Activated CD4-positive, alpha-beta T cell treated with anti-CD3 and anti-CD28 coated beads, Interleukin-2, Interleukin-6, amounts not matched to agents 100 ng/mL and 50 ng/mL, durations not matched to agents 16 hours and 8 hours (primary cell): ENCODE data around the gene HLA-DPB1.
"Not testable (repeated sequence)": the region's sequence is repeated elsewhere in the genome, so short reads cannot be mapped to it uniquely, and the experiment has no call there.

Experiments used
- DNase-seq: peaks from one replicate; pipeline ENCODE4 v3.0.0-alpha.2; 2020

HLA-DPB1 gene

GRCh38 chr6:33072508-33073100 is 3.2 kb upstream of the HLA-DPB1 start:
- no peak for DNase-seq

GRCh38 chr6:33073431-33073871 is 2.3 kb upstream of the HLA-DPB1 start, which contains the start of gene HLA-DPA1:
Gene HLA-DPA1, minus strand, starts transcription at chr6:33073649.
- peak; percentile 88 for DNase-seq

- DNase-seq: no peak
Measured at GRCh38 chr6:33075208-33075567, 602 bp upstream of the HLA-DPB1 start.

- no peak for DNase-seq
Measured at GRCh38 chr6:33076406-33076934, 680 bp downstream of the HLA-DPB1 start.

GRCh38 chr6:33077908-33078307 is 2.1 kb downstream of the HLA-DPB1 start:
- DNase-seq: no peak

- DNase-seq: no peak
Measured at GRCh38 chr6:33078442-33078841, 2.7 kb downstream of the HLA-DPB1 start.

- DNase-seq: no peak
Measured at GRCh38 chr6:33078919-33079521, 3.2 kb downstream of the HLA-DPB1 start.

GRCh38 chr6:33079580-33079979 is 3.8 kb downstream of the HLA-DPB1 start:
- DNase-seq: no peak

GRCh38 chr6:33080127-33081089 is 4.6 kb downstream of the HLA-DPB1 start:
- DNase-seq: no peak

- no peak for DNase-seq
Measured at GRCh38 chr6:33081098-33081824, 5.5 kb downstream of the HLA-DPB1 start.

GRCh38 chr6:33082702-33083101 is 6.9 kb downstream of the HLA-DPB1 start:
- peak; percentile 27 for DNase-seq

GRCh38 chr6:33085627-33086026 is 9.8 kb downstream of the HLA-DPB1 start:
- DNase-seq: no peak

- no peak for DNase-seq
Measured at GRCh38 chr6:33088258-33088930, 12.6 kb downstream of the HLA-DPB1 start.

GRCh38 chr6:33088931-33089620 is 13.3 kb downstream of the HLA-DPB1 start:
- no peak for DNase-seq

- DNase-seq: peak; percentile 64
Measured at GRCh38 chr6:33091957-33092356, 16.2 kb downstream of the HLA-DPB1 start.

GRCh38 chr6:33092385-33092784 is 16.6 kb downstream of the HLA-DPB1 start:
- DNase-seq: no peak

GRCh38 chr6:33093855-33094254 is 18.1 kb downstream of the HLA-DPB1 start:
- no peak for DNase-seq

GRCh38 chr6:33095681-33096080 is 19.9 kb downstream of the HLA-DPB1 start:
- DNase-seq: no peak

GRCh38 chr6:33101121-33101737 is 25.4 kb downstream of the HLA-DPB1 start:
- not testable (repeated sequence) for DNase-seq

GRCh38 chr6:33103776-33104175 is 28.0 kb downstream of the HLA-DPB1 start:
- DNase-seq: no peak

GRCh38 chr6:33104887-33105286 is 29.1 kb downstream of the HLA-DPB1 start:
- DNase-seq: no peak
